ENCODE data around the gene CBLC. TPM values are rescaled to one million over a fixed set of nuclear protein-coding genes. Genes with fewer than 3 reads are reported as not detected.

CBLC gene
- total and polyA plus RNA-seq, 5 experiments from 2014 or later = 0.14 TPM; not detected in 4

DNA sequence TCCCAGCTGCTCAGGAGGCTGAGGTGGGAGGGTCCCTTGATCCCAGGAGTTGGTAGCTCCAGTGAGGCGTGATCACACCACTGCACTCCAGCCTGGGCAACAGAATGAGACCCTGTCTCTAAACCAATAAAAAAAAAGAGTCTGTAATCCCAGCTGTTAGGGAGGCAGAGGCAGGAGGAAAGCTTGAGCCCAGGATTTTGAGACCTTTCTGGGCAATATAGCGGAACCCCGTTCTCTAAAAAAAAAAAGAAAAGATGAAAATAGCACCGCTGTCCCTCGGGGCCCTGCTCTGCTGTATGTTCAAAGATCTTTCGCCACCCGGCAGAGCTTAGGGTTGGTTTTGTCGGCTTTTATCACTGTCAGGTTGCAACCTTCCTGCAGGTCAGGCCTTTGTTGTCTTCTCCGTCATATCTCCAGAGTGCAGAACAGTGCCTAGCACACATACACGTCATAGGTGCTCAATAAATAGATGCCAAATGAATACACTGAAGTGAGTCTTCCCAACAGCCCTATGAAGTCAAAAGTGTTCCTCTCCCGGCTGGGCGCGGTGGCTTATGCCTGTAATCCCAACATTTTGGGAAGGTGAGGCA is 17.8 kb downstream of the CBLC start:
- no peak for DNase-seq
- POLR2A ChIA-PET = interaction anchor here (0.6 kb wide), 1 partner anchor 62 kb away, joined by 3 read pairs; no protein-coding TSS in a partner anchor
- H3K4me3 Mint-ChIP-seq = peak overlapping the region in 1 of 10 donors; percentile 6
- H3K9me3 Mint-ChIP-seq = no peaks in the 10 kb centered on the region
- H3K27ac Mint-ChIP-seq = peak overlapping the region in 1 of 10 donors; percentile 25
- no peaks in the 10 kb centered on the region for H3K27me3 Mint-ChIP-seq
- peaks cover 9 to 35% (median 21%) of the 10 kb centered on the region in 4 donors for H3K4me1 Mint-ChIP-seq
- no peaks in the 10 kb centered on the region for H3K36me3 Mint-ChIP-seq
- ATAC-seq = no peak

GRCh38 chr19:44796701-44797115 is 19.0 kb downstream of the CBLC start:
- Mint-ChIP-seq H3K27ac (peak overlapping the region in 9 of 10 donors; percentile 12 to 84 (median 58)), H3K9me3 (no peaks in the 10 kb centered on the region), H3K36me3 (no peaks in the 10 kb centered on the region), H3K27me3 (no peaks in the 10 kb centered on the region), H3K4me3 (peak overlapping the region; percentile 16 to 76 (median 54)), H3K4me1 (peaks cover 9 to 35% (median 21%) of the 10 kb centered on the region in 4 donors)
- POLR2A ChIA-PET = interaction anchor here (0.7 kb wide), 1 partner anchor 12 kb away, joined by 4 read pairs; the partner anchor contains the start of gene BCAM
- ATAC-seq = peak in 1 of 2 donors; percentile 49
- DNase-seq = peak in 1 of 10 donors; percentile 16

- DNase-seq = no peak
- Mint-ChIP-seq H3K4me3 (no peak overlapping the region), H3K4me1 (peaks cover 7 to 31% (median 21%) of the 10 kb centered on the region in 4 donors), H3K9me3 (peaks cover 0 to 2% (median 0%) of the 10 kb centered on the region in 9 donors), H3K27ac (peak overlapping the region in 1 of 10 donors; percentile 17), H3K36me3 (no peaks in the 10 kb centered on the region), H3K27me3 (peaks cover 0 to 3% (median 0%) of the 10 kb centered on the region in 5 donors)
- ATAC-seq = no peak
- POLR2A ChIA-PET = no interaction called here
Observed at GRCh38 chr19:44799627-44800346, 22.1 kb downstream of the CBLC start.

GRCh38 chr19:44800461-44800860 is 22.8 kb downstream of the CBLC start:
- H3K27ac Mint-ChIP-seq = no peak overlapping the region
- peaks cover 0 to 2% (median 0%) of the 10 kb centered on the region in 9 donors for H3K9me3 Mint-ChIP-seq
- peaks cover 0 to 3% (median 0%) of the 10 kb centered on the region in 5 donors for H3K27me3 Mint-ChIP-seq
- peak; percentile 97 to 99 for ATAC-seq
- H3K36me3 Mint-ChIP-seq = no peaks in the 10 kb centered on the region
- no peak overlapping the region for H3K4me3 Mint-ChIP-seq
- DNase-seq = peak; percentile 62 to 89 (median 79)
- peaks cover 7 to 28% (median 21%) of the 10 kb centered on the region in 4 donors for H3K4me1 Mint-ChIP-seq
- POLR2A ChIA-PET = no interaction called here

GRCh38 chr19:44803442-44804428 is 26.0 kb downstream of the CBLC start:
- POLR2A ChIA-PET = interaction anchor here (0.5 kb wide), 1 partner anchor 169 kb away, joined by 4 read pairs; no protein-coding TSS in a partner anchor

GRCh38 chr19:44806291-44806690 is 28.6 kb downstream of the CBLC start:
- peaks cover 0 to 13% (median 9%) of the 10 kb centered on the region in 4 donors for H3K4me1 Mint-ChIP-seq
- no peak overlapping the region for H3K4me3 Mint-ChIP-seq
- DNase-seq = no peak
- H3K36me3 Mint-ChIP-seq = no peaks in the 10 kb centered on the region
- POLR2A ChIA-PET = no interaction called here
- no peak overlapping the region for H3K27ac Mint-ChIP-seq
- ATAC-seq = no peak
- H3K9me3 Mint-ChIP-seq = peaks cover 0 to 2% (median 0%) of the 10 kb centered on the region in 9 donors
- H3K27me3 Mint-ChIP-seq = peaks cover 2 to 31% (median 9%) of the 10 kb centered on the region in 5 donors

More at GRCh38 chr19:44803442-44804428, 26.0 kb downstream of the CBLC start:
- ATAC-seq = no peak
- Mint-ChIP-seq H3K27me3 (peaks cover 0 to 13% (median 2%) of the 10 kb centered on the region in 5 donors), H3K9me3 (peaks cover 0 to 2% (median 0%) of the 10 kb centered on the region in 9 donors), H3K4me3 (no peak overlapping the region), H3K36me3 (no peaks in the 10 kb centered on the region), H3K27ac (no peak overlapping the region), H3K4me1 (peaks cover 0 to 13% (median 7%) of the 10 kb centered on the region in 4 donors)
- no peak for DNase-seq

DNA sequence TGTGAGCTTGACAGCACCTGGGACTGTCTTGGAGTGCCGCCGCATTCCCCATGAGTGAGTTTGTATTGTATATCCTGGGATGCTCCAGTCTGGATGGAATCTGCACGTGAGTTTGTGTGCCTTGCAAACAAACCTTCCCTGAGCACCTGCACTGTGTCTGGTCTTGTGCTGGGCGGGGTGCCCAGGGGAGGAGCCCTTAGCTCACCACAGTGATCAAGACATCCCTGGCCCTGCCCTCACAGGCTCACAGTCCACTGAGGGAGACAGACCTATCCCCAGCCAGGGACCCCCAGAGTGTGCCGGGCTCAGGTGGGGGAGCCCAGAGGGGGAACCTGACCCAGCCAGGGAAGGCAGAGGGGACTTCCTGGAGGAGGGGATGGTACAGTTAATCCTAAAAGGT is 29.5 kb downstream of the CBLC start:
- Mint-ChIP-seq H3K4me3 (no peak overlapping the region), H3K36me3 (no peaks in the 10 kb centered on the region), H3K27ac (no peak overlapping the region), H3K9me3 (peaks cover 0 to 2% (median 0%) of the 10 kb centered on the region in 9 donors), H3K4me1 (peaks cover 0 to 13% (median 9%) of the 10 kb centered on the region in 4 donors), H3K27me3 (peaks cover 6 to 38% (median 15%) of the 10 kb centered on the region in 5 donors)
- ATAC-seq (no peak), DNase-seq (no peak)
- POLR2A ChIA-PET = no interaction called here

GRCh38 chr19:44807652-44808462 is 30.2 kb downstream of the CBLC start:
- Mint-ChIP-seq H3K4me3 (peak overlapping the region in 2 of 10 donors; percentile 60 to 62), H3K9me3 (peaks cover 0 to 2% (median 0%) of the 10 kb centered on the region in 9 donors), H3K27ac (no peak overlapping the region), H3K27me3 (peaks cover 4 to 42% (median 13%) of the 10 kb centered on the region in 5 donors), H3K4me1 (peaks cover 0 to 13% (median 9%) of the 10 kb centered on the region in 4 donors), H3K36me3 (no peaks in the 10 kb centered on the region)
- no peak for DNase-seq
- ATAC-seq = no peak
- POLR2A ChIA-PET = interaction anchor here (1.2 kb wide), 1 partner anchor 11 kb away, joined by 4 read pairs; no protein-coding TSS in a partner anchor

GRCh38 chr19:44808463-44809371 is 31.0 kb downstream of the CBLC start, which contains the start of gene BCAM:
Gene BCAM (plus strand): TSS chr19:44809103. CDS start chr19:44809125, 22 bp downstream.
- peak within 1 kb of the TSS in 8 of 10 donors; percentile 26 to 72 (median 45) for H3K4me3 Mint-ChIP-seq
- H3K27ac Mint-ChIP-seq = peak within 1 kb of the TSS in 1 of 10 donors; percentile 37
- H3K9me3 Mint-ChIP-seq = peaks cover 0 to 2% (median 0%) of the 10 kb centered on the region in 9 donors
- H3K4me1 Mint-ChIP-seq = peaks cover 0 to 13% (median 9%) of the 10 kb centered on the region in 4 donors
- ATAC-seq (peak; percentile 58 to 68), DNase-seq (peak in 2 of 10 donors; percentile 18 to 24)
- POLR2A ChIA-PET = interaction anchor here (1.2 kb wide), 1 partner anchor 12 kb away, joined by 4 read pairs; no protein-coding TSS in a partner anchor
- peaks cover 4 to 45% (median 15%) of the 10 kb centered on the region in 5 donors for H3K27me3 Mint-ChIP-seq
- no peaks in the 10 kb centered on the region for H3K36me3 Mint-ChIP-seq

- DNase-seq (no peak), ATAC-seq (no peak)
- Mint-ChIP-seq H3K27ac (peak overlapping the region in 1 of 10 donors; percentile 37), H3K9me3 (no peaks in the 10 kb centered on the region), H3K4me3 (peak overlapping the region in 5 of 10 donors; percentile 26 to 72 (median 41)), H3K27me3 (peaks cover 4 to 48% (median 21%) of the 10 kb centered on the region in 5 donors), H3K4me1 (peaks cover 0 to 13% (median 9%) of the 10 kb centered on the region in 4 donors), H3K36me3 (no peaks in the 10 kb centered on the region)
- POLR2A ChIA-PET = interaction anchor here (1.2 kb wide), 1 partner anchor 13 kb away, joined by 4 read pairs; no protein-coding TSS in a partner anchor
Observed at GRCh38 chr19:44809577-44810233, 32.0 kb downstream of the CBLC start.

Data from naive thymus-derived CD8-positive, alpha-beta T cell (primary cell).